ENCODE data around the gene PCDHGC5. TPM values are rescaled to one million over a fixed set of nuclear protein-coding genes. Genes with fewer than 3 reads are reported as not detected.
A peak's percentile ranks its signal among the peaks of the same experiment; 100 is the strongest.

Gene PCDHGC5
- total RNA-seq = 1 to 10 TPM; 2.1 to 3.5 (median 3.3) TPM

DNA sequence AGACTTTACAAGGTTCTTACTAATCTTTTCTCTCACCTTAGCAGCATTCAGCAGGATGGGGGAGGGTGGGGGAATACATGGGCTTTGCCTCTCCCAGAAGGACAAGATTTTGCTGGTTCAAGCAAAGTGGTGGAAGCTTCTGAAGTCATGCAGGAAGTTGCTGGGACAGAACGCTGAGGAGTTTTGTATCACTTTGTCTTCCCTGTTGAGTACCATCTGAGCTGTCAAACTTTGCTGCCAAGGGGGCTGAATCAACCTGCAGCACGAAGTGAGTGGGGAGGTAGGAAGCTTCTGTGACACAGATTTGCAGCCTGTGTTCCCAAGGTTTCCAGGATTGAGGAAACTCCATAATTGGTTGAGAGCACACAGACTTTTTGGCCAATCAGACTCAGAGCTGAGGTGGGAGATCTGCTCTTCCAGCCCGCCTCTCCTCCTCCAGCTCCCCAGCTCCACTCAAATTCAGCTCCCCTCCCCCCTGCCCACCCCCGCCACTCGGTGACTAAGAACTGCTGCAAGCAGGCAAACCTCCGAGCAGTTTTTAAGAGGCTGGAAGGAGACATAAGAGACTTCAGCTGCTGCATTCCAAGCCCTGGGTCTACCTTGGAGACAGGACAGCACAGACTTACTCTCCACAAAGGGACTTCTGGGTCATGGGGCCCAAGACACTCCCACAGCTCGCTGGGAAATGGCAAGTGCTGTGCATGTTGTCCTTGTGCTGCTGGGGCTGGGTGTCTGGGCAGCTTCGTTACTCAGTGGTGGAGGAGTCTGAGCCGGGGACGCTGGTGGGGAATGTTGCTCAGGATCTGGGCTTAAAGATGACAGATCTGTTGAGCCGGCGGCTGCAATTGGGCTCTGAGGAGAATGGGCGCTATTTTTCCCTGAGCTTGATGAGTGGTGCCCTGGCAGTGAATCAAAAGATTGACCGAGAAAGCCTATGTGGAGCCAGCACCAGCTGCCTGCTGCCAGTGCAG lies at the start of gene PCDHGC5:
TSS of gene PCDHGC5 (plus strand) at position 491 of the 971 bp plus-strand sequence. CDS start at position 651, 160 bp downstream.
- H3K4me1 ChIP-seq = peaks cover 0 to 4% of the 10 kb centered on the region in 2 donors
- H3K9me3 ChIP-seq = no peaks in the 10 kb centered on the region
- no peaks in the 10 kb centered on the region for H3K36me3 ChIP-seq
- H3K27me3 ChIP-seq = no peaks in the 10 kb centered on the region
- no peak within 1 kb of the TSS for H3K4me3 ChIP-seq
- no peak for DNase-seq (ENCODE audit: low spot score in 2 of 2)
- TF ChIP-seq, protein P1, sequence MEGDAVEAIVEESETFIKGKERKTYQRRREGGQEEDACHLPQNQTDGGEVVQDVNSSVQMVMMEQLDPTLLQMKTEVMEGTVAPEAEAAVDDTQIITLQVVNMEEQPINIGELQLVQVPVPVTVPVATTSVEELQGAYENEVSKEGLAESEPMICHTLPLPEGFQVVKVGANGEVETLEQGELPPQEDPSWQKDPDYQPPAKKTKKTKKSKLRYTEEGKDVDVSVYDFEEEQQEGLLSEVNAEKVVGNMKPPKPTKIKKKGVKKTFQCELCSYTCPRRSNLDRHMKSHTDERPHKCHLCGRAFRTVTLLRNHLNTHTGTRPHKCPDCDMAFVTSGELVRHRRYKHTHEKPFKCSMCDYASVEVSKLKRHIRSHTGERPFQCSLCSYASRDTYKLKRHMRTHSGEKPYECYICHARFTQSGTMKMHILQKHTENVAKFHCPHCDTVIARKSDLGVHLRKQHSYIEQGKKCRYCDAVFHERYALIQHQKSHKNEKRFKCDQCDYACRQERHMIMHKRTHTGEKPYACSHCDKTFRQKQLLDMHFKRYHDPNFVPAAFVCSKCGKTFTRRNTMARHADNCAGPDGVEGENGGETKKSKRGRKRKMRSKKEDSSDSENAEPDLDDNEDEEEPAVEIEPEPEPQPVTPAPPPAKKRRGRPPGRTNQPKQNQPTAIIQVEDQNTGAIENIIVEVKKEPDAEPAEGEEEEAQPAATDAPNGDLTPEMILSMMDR (IDR thresholded peaks at IDR 0.05) = no peak
- TF ChIP-seq POLR2A (IDR thresholded peaks at IDR 0.05) (no peak), POLR2AphosphoS5 (IDR thresholded peaks at IDR 0.05) (no peak)
- H3K27ac ChIP-seq = peak within 1 kb of the TSS in 1 of 2 donors; percentile 32
- intact Hi-C loops (cut with DNase I; ENCODE audit: low total_unique reads) = no loop called here

DNA sequence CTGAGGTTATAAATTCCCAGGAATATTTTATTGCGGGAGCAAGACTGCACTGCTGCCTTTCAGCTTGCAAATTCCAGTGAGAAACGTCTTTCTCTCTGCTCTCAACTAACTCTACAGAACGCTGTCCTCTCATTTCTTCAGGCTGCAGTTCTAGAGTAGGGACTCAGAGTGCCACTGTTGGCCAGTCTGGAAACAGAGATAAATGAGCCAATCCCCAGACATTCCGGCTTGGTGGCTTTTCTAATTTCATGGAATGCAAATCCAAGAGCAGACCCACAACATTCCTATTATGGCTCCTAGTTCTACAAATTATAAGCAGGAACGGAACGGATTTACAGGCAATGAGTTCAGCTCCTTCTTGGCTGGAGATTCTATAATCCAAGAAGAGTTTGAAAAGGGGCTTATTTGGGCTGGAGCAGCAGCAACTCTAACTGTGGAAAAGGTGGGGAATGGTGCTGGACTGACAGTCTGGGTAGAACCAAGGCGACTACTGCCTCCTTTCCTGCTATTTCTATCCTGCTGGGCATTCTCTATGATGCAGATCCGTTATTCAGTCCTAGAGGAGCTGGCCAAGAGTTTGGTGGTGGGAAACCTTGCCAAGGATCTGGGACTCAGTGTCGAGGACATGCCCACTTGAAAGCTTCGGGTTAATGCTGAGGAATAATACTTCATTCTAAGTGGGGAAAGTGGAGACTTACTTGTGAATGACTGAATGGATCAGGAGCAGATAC lies 49.3 kb upstream of the PCDHGC5 start:
- H3K4me1 ChIP-seq = no peaks in the 10 kb centered on the region
- H3K4me3 ChIP-seq = no peak overlapping the region
- intact Hi-C loops (cut with DNase I; ENCODE audit: low total_unique reads) = no loop called here
- H3K27me3 ChIP-seq = no peaks in the 10 kb centered on the region
- TF ChIP-seq POLR2A (IDR thresholded peaks at IDR 0.05) (no peak), POLR2AphosphoS5 (IDR thresholded peaks at IDR 0.05) (no peak)
- TF ChIP-seq, protein P1 (IDR thresholded peaks at IDR 0.05) = no peak
- no peak overlapping the region for H3K27ac ChIP-seq
- H3K9me3 ChIP-seq = peaks cover 84 to 97% of the 10 kb centered on the region in 2 donors
- no peaks in the 10 kb centered on the region for H3K36me3 ChIP-seq
- no peak for DNase-seq (ENCODE audit: low spot score in 2 of 2)

DNA sequence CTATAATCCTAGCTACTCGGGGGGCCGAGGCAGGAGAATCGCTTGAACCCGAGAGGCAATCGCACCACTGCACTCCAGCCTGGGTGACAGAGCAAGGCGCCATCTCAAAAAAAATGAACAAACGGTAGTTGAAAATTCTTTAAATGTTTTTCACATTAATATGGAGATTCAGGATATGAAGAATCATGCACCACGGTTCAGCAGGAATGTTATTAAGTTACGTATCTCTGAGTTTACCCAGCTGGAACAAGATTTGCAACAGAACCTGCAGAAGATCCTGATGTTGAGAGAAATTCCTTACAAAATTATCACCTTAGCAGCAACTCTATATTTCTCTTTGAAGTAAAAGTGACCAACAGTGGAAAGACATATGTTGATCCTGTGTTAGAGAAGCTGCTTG lies 48.5 kb upstream of the PCDHGC5 start:
- intact Hi-C loops (cut with DNase I; ENCODE audit: low total_unique reads) = no loop called here

DNA sequence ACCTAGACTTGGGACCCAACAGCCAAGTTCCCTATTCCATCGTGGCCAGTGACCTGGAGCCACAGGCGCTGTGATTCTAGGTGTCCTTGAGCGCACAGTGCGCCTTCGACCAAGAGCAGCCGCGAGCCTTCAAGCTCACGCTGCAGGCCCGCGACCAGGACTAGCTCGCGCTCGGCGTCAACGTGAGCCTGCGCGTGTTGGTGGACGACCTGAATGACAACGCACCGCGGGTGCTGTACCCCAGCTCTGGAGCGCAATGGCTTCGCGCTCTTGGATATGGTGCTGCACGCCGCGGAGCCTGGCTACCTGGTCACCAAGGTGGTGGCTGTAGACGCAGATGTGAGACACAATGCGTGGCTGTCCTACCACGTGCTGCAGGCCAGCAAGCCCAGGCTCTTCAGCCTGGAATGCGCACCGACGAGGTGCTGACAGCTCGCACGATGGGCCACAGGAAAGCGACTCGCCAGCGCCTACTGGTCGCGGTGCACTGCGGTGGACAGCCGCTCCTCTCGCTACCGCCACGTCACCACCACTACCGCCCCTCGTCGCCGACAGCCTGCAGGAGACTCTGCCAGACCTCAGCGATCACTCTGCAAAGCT lies 47.2 kb upstream of the PCDHGC5 start:
- no peak for DNase-seq (ENCODE audit: low spot score in 2 of 2)
- peak overlapping the region in 1 of 3 donors; percentile 13 for H3K4me3 ChIP-seq
- TF ChIP-seq, protein P1 (IDR thresholded peaks at IDR 0.05) = no peak
- TF ChIP-seq POLR2A (IDR thresholded peaks at IDR 0.05) (no peak), POLR2AphosphoS5 (IDR thresholded peaks at IDR 0.05) (no peak)
- no peaks in the 10 kb centered on the region for H3K36me3 ChIP-seq
- H3K27me3 ChIP-seq = no peaks in the 10 kb centered on the region
- peaks cover 91 to 97% of the 10 kb centered on the region in 2 donors for H3K9me3 ChIP-seq
- intact Hi-C loops (cut with DNase I; ENCODE audit: low total_unique reads) = no loop called here
- no peak overlapping the region for H3K27ac ChIP-seq
- no peaks in the 10 kb centered on the region for H3K4me1 ChIP-seq

More for the DNA sequence above, 48.5 kb upstream of the PCDHGC5 start:
- no peak for DNase-seq (ENCODE audit: low spot score in 2 of 2)
- Histone ChIP-seq H3K9me3 (peaks cover 89 to 97% of the 10 kb centered on the region in 2 donors), H3K4me3 (no peak overlapping the region), H3K4me1 (no peaks in the 10 kb centered on the region), H3K36me3 (no peaks in the 10 kb centered on the region), H3K27ac (no peak overlapping the region), H3K27me3 (no peaks in the 10 kb centered on the region)
- TF ChIP-seq POLR2AphosphoS5 (IDR thresholded peaks at IDR 0.05) (no peak), POLR2A (IDR thresholded peaks at IDR 0.05) (no peak)
- TF ChIP-seq, protein P1 (IDR thresholded peaks at IDR 0.05) = no peak

Measured in breast epithelium (tissue), 4 donors.